NCI-H460 (cell line): ENCODE results near the gene ZNF366. TPM values are rescaled to one million over a fixed set of nuclear protein-coding genes. Genes with fewer than 3 reads are reported as not detected.
A peak's percentile ranks its signal among the peaks of the same experiment; 100 is the strongest.

Experiments used
- DNase-seq: peaks from one replicate; pipeline ENCODE4 v3.0.0-alpha.2; 2016; ENCODE audit warnings: low read depth; ENCODE audit errors: extremely low read depth
- polyA plus RNA-seq: library from polyadenylated mRNA; depleted of rRNA; stranded (reverse); fragments of >200 nt; gene quantifications from 2 replicates; pipeline ENCODE4 v1.2.3, GENCODE V29; 2014; cell fraction: nucleus; rRNA removed
- total RNA-seq: library from RNA; depleted of rRNA; stranded (reverse); fragments of >200 nt; shearing (Covaris generic); gene quantifications from 2 replicates; pipeline ENCODE4 v1.2.3, GENCODE V29; 2014; rRNA removed

Gene ZNF366
- total RNA-seq = not detected in 2 replicates
- polyA plus RNA-seq = not detected in 2 replicates

GRCh38 chr5:72507231-72507906 lies at the start of gene ZNF366:
Gene ZNF366, minus strand, starts transcription at chr5:72507410. Its CDS starts 45,914 bp downstream, at chr5:72461496.
- no peak for DNase-seq

GRCh38 chr5:72556351-72557166 lies 49.3 kb upstream of the ZNF366 start:
- peak; percentile 11 for DNase-seq

- DNase-seq = no peak
Observed at GRCh38 chr5:72555871-72556270, 48.7 kb upstream of the ZNF366 start.

- DNase-seq = no peak
Observed at GRCh38 chr5:72554897-72555296, 47.7 kb upstream of the ZNF366 start.

GRCh38 chr5:72552041-72552557 lies 44.9 kb upstream of the ZNF366 start:
- DNase-seq = no peak

GRCh38 chr5:72550595-72550994 lies 43.4 kb upstream of the ZNF366 start:
- no peak for DNase-seq

GRCh38 chr5:72543811-72544210 lies 36.6 kb upstream of the ZNF366 start:
- DNase-seq = no peak

- DNase-seq = no peak
Observed at GRCh38 chr5:72543365-72543764, 36.2 kb upstream of the ZNF366 start.

- DNase-seq = no peak
Observed at GRCh38 chr5:72542695-72543094, 35.5 kb upstream of the ZNF366 start.

GRCh38 chr5:72541501-72542225 lies 34.5 kb upstream of the ZNF366 start:
- no peak for DNase-seq

GRCh38 chr5:72540759-72541438 lies 33.7 kb upstream of the ZNF366 start:
- DNase-seq = no peak

GRCh38 chr5:72539726-72540125 lies 32.5 kb upstream of the ZNF366 start:
- no peak for DNase-seq

- no peak for DNase-seq
Observed at GRCh38 chr5:72539038-72539437, 31.8 kb upstream of the ZNF366 start.

GRCh38 chr5:72537166-72537565 lies 30.0 kb upstream of the ZNF366 start:
- no peak for DNase-seq

- no peak for DNase-seq
Observed at GRCh38 chr5:72531496-72532190, 24.4 kb upstream of the ZNF366 start.

GRCh38 chr5:72530196-72530595 lies 23.0 kb upstream of the ZNF366 start:
- no peak for DNase-seq

- DNase-seq = no peak
Observed at GRCh38 chr5:72529383-72529782, 22.2 kb upstream of the ZNF366 start.

GRCh38 chr5:72525816-72526215 lies 18.6 kb upstream of the ZNF366 start:
- DNase-seq = no peak

- DNase-seq = peak; percentile 54
Observed at GRCh38 chr5:72523960-72524582, 16.9 kb upstream of the ZNF366 start.
